DOHH2 (cell line): ENCODE data around the gene DDA1.

Source experiments
- H3F3A ChIP-seq: fragments of 200-600 bp; sonication (generic), shearing (Covaris generic); 2 replicates; pipeline ENCODE4 v1.6.0; 2016; ENCODE audit warnings: antibody characterized with exemption, mild to moderate bottlenecking; ENCODE audit not compliant: control insufficient read depth, insufficient read depth
- H3K27ac ChIP-seq: fragments of 200-600 bp; sonication (generic); 2 replicates; pipeline ENCODE4 v1.5.1; 2014; ENCODE audit warnings: low read depth, mild to moderate bottlenecking, low read length, moderate library complexity
- H3K27me3 ChIP-seq: fragments of 200-600 bp; sonication (generic); 2 replicates; pipeline ENCODE4 v1.6.1; 2014; ENCODE audit warnings: mild to moderate bottlenecking, low read length, mixed read lengths; ENCODE audit not compliant: control insufficient read depth
- H3K36me3 ChIP-seq: fragments of 200-600 bp; sonication (generic); 2 replicates; pipeline ENCODE4 v1.6.1; 2014; ENCODE audit warnings: mild to moderate bottlenecking, low read length, moderate library complexity, mixed read lengths; ENCODE audit not compliant: control insufficient read depth
- H3K4me1 ChIP-seq: fragments of 200-600 bp; sonication (generic); 2 replicates; pipeline ENCODE4 v1.6.1; 2014; ENCODE audit warnings: mild to moderate bottlenecking, low read length, mixed read lengths; ENCODE audit not compliant: control insufficient read depth
- H3K4me2 ChIP-seq: fragments of 200-600 bp; sonication (generic); 2 replicates; pipeline ENCODE4 v1.6.0; 2014; ENCODE audit warnings: mild to moderate bottlenecking, low read length, moderate library complexity
- H3K4me3 ChIP-seq: fragments of 200-600 bp; sonication (generic); 2 replicates; pipeline ENCODE4 v1.5.1; 2014; ENCODE audit warnings: mild to moderate bottlenecking, low read length, mixed read lengths
- H3K79me2 ChIP-seq: fragments of 200-600 bp; sonication (generic); 2 replicates; pipeline ENCODE4 v1.6.1; 2014; ENCODE audit warnings: mild to moderate bottlenecking, low read length, mixed read lengths; ENCODE audit not compliant: control insufficient read depth
- H3K9me2 ChIP-seq: fragments of 200-600 bp; sonication (generic); replicated peaks from 2 replicates; pipeline ENCODE4 v1.6.1; 2014; ENCODE audit warnings: mild to moderate bottlenecking, low read length, mixed read lengths; ENCODE audit not compliant: control insufficient read depth
- H3K9me3 ChIP-seq: fragments of 200-600 bp; sonication (generic); 2 replicates; pipeline ENCODE4 v1.6.1; 2014; ENCODE audit warnings: antibody characterized with exemption, low read length, mixed read lengths; ENCODE audit not compliant: control insufficient read depth, insufficient read depth
- H4K20me1 ChIP-seq: fragments of 200-600 bp; sonication (generic); 2 replicates; pipeline ENCODE4 v1.6.0; 2014; ENCODE audit warnings: low read depth, mild to moderate bottlenecking, antibody characterized with exemption, low read length, moderate library complexity; ENCODE audit not compliant: control insufficient read depth, insufficient read depth
- CTCF ChIP-seq: fragments of 200-600 bp; sonication (generic); IDR thresholded peaks from one replicate; pipeline ENCODE4 v1.5.1; 2014; ENCODE audit warnings: antibody characterized with exemption, mild to moderate bottlenecking, low read depth, low read length; ENCODE audit not compliant: poor library complexity, severe bottlenecking
- EZH2phosphoT487 ChIP-seq: fragments of 200-600 bp; sonication (generic); IDR thresholded peaks from 2 replicates; pipeline ENCODE4 v1.6.1; 2017; ENCODE audit warnings: borderline replicate concordance, mild to moderate bottlenecking, antibody characterized with exemption, low read length, moderate library complexity, mixed read lengths

The DDA1 gene

GRCh38 chr19:17341845-17342244 is 32.5 kb downstream of the DDA1 start:
- TF ChIP-seq CTCF (no peak), EZH2phosphoT487 (no peak)
- Histone ChIP-seq H3K4me3 (no peak overlapping the region), H3K27ac (no peak overlapping the region), H3K27me3 (no peaks in the 10 kb centered on the region), H3K36me3 (peaks cover 41% of the 10 kb centered on the region), H3F3A (peaks cover 7% of the 10 kb centered on the region), H3K9me2 (no peaks in the 10 kb centered on the region), H4K20me1 (no peaks in the 10 kb centered on the region; the same call in 1 of the 2 replicates), H3K4me2 (no peak overlapping the region), H3K4me1 (peaks cover 40% of the 10 kb centered on the region), H3K79me2 (peaks cover 25% of the 10 kb centered on the region), H3K9me3 (no peaks in the 10 kb centered on the region)

- H3K79me2 ChIP-seq = peaks cover 2% of the 10 kb centered on the region; the same call in 1 of the 2 replicates
- H3K4me1 ChIP-seq = peaks cover 53% of the 10 kb centered on the region
- no peak overlapping the region for H3K4me3 ChIP-seq
- TF ChIP-seq CTCF (peak; percentile 92), EZH2phosphoT487 (no peak)
- H3K9me2 ChIP-seq = no peaks in the 10 kb centered on the region
- peak overlapping the region; percentile 44; the same call in 1 of the 2 replicates for H3K4me2 ChIP-seq
- H3F3A ChIP-seq = peaks cover 11% of the 10 kb centered on the region
- no peaks in the 10 kb centered on the region; the same call in 1 of the 2 replicates for H4K20me1 ChIP-seq
- 0 out of 2 replicates have a peak, but pooled peaks cover 3% of the 10 kb centered on the region for H3K27me3 ChIP-seq
- no peak overlapping the region for H3K27ac ChIP-seq
- peaks cover 22% of the 10 kb centered on the region for H3K36me3 ChIP-seq
- H3K9me3 ChIP-seq = no peaks in the 10 kb centered on the region
Observed at GRCh38 chr19:17346109-17346671, 36.8 kb downstream of the DDA1 start.

- Histone ChIP-seq H3K4me2 (no peak overlapping the region), H3K79me2 (no peaks in the 10 kb centered on the region), H4K20me1 (no peaks in the 10 kb centered on the region), H3K4me3 (no peak overlapping the region), H3K27me3 (0 out of 2 replicates have a peak, but pooled peaks cover 3% of the 10 kb centered on the region), H3K9me2 (no peaks in the 10 kb centered on the region), H3K36me3 (peaks cover 11% of the 10 kb centered on the region), H3K4me1 (peaks cover 61% of the 10 kb centered on the region), H3K27ac (no peak overlapping the region), H3K9me3 (no peaks in the 10 kb centered on the region), H3F3A (peaks cover 11% of the 10 kb centered on the region)
- TF ChIP-seq CTCF (no peak), EZH2phosphoT487 (no peak)
Observed at GRCh38 chr19:17347361-17347760, 38.0 kb downstream of the DDA1 start.
